Thyroid gland (tissue), 4 donors: ENCODE results near the gene FKBP5.

Source experiments
- POLR2A ChIP-seq, 2 donors: fragments of 450-650 bp; IDR thresholded peaks; one replicate each; pipeline ENCODE4 v1.6.1; 2017; ENCODE audit warnings: antibody characterized with exemption in 2 of 2, mild to moderate bottlenecking in 2 of 2, moderate library complexity in 1 of 2
- TF ChIP-seq, protein P1 (sequence below), 6 experiments: fragments of 200-600 bp in 3 of 6; fragments of 450-650 bp in 3 of 6; sonication (generic) in 3 of 6; IDR thresholded peaks; one replicate each; pipeline ENCODE4 v1.5.1; 2016 to 2019; ENCODE audit warnings: antibody characterized with exemption in 6 of 6, mild to moderate bottlenecking in 2 of 6, inconsistent platforms in 1 of 6, moderate library complexity in 1 of 6

- TF ChIP-seq, protein P1, sequence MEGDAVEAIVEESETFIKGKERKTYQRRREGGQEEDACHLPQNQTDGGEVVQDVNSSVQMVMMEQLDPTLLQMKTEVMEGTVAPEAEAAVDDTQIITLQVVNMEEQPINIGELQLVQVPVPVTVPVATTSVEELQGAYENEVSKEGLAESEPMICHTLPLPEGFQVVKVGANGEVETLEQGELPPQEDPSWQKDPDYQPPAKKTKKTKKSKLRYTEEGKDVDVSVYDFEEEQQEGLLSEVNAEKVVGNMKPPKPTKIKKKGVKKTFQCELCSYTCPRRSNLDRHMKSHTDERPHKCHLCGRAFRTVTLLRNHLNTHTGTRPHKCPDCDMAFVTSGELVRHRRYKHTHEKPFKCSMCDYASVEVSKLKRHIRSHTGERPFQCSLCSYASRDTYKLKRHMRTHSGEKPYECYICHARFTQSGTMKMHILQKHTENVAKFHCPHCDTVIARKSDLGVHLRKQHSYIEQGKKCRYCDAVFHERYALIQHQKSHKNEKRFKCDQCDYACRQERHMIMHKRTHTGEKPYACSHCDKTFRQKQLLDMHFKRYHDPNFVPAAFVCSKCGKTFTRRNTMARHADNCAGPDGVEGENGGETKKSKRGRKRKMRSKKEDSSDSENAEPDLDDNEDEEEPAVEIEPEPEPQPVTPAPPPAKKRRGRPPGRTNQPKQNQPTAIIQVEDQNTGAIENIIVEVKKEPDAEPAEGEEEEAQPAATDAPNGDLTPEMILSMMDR (IDR thresholded peaks at IDR 0.05): no peak
- no peak for TF ChIP-seq POLR2A (IDR thresholded peaks at IDR 0.05)
Measured at GRCh38 chr6:35674594-35674993, 14.1 kb downstream of the FKBP5 start.
